HL-60/S4 treated with retinoic acid at 250 ng/mL for 4 days and 3 days (cell line): ENCODE data around the gene RRP36.

ENCODE experiments used
- in situ Hi-C: fragments of 300-500 bp; cut with MboI; formaldehyde crosslinking; loops from 2 replicates; pipeline ENCODE4 v1.7.0; 2022; ENCODE audit warnings: low sequenced_read_pairs

The RRP36 gene

DNA sequence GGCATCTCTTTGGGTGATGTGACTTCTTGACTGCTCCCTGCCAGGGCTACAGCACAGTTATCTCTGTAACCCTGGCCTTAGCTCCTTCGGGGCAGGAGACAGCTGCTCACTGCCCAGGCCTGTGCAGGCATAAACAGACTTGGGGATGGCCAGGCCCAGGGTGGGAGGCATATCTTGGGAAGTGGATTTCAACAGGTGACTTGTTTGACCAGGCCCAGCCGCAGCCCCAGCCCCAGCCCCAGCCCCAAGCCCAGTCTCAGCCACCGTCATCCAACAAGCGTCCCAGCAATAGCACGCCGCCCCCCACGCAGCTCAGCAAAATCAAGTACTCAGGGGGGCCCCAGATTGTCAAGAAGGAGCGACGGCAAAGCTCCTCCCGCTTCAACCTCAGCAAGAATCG, 15.2 kb upstream of the RRP36 start:
- in situ Hi-C loops, result no loop called here

DNA sequence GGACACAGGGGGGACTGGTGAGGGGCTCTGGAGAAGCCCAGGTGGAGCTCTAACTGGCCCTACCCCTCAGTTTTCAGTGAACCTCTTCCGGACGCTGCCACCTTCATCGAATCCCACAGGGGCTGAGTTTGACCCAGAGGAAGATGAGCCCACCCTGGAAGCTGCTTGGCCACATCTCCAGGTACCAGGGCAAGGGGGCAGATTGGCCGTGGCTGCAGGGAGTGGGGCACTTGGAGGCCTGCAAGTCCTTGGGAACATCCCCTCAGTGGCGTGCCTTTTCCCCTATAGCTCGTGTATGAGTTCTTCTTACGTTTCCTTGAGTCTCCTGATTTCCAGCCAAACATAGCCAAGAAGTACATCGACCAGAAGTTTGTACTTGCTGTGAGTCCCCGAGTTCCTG, 14.3 kb upstream of the RRP36 start:
- in situ Hi-C loops, result no loop called here

DNA sequence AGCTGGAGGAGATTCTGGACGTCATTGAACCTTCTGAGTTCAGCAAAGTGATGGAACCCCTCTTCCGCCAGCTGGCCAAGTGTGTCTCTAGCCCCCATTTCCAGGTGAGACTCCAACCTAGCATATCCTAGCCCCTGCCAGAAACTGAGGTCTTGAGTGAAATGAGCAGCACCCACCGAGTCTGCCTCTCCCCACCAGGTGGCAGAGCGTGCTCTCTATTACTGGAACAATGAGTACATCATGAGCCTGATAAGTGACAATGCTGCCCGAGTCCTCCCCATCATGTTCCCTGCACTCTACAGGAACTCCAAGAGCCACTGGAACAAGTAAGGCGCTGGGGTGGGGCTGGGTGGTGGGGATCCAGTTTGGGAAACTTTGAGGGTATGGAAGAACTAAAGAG, 12.3 kb upstream of the RRP36 start:
- in situ Hi-C loops, result no loop called here

DNA sequence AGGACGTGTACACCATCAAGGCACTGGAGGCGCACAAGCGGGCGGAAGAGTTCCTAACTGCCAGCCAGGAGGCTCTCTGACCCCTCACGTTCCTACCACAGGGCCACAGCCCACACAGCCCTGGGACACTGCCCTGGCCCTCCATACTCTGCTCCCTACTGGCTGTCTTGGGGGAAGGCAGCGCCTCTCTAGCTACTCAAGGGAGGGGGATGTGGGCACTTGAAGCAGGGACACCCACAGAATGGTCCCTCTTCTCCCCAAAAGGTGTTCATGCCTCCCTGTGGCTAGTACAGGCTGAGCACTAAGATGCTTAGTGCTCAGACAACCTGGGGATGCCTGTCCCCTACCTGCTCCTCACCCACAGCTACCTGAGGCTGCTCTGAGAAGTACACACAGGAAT, 10.2 kb upstream of the RRP36 start:
- in situ Hi-C loops, result no loop called here

DNA sequence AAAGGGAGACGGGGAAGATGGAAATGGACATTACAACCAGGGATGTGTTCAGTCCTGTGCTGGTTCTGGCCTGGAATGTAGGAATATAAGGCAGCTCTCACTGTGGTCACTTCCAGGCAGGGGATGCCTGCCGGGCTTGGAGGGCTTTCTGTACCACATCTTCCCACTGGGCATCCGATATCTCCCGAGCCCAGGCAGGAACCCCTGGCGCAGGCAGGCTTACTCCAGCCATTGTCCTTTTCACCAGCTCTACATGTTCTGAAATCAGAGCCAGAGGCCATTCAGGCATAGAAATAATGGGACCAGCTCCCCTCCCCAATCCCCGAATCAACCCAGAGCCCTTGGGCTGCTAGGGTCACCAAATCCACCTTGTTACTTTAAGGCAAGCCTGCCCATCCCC, 9.1 kb upstream of the RRP36 start:
- in situ Hi-C loops, result no loop called here

DNA sequence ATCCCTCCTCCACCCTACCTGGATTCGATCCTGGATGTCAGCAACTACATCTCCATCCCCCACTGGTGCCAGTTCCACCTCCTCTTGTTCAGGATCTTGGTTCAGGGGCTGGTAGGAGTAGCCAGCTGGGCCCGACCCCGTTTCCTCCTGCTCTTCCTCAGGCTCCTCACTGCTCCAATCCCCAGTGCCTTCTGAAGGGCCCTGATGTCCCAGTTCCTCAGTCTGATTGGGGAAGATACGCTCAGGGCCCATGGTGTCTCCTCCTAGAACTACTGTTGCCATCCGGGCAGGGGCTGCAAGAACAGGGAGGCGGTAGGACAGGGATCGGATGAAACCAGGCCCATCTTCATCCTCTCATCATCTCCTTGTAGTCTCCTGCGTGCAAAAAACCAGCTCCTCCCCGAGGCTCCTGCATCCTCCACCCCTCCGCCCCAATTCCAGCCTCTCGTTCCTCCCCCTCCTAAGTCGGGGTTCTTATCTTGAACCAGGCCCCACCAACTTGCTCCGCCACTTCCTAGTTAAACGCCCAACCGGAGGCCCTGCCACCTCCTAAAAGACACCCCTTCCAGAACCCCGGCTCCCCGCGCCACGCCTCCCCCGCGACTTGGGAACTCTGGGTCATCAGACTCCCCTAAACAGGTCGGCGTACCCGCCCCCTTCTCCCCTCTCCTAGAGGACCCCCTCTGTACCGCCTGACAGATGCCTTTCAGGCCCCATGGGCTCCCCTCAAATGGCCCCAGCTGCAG, 8.2 kb upstream of the RRP36 start:
- in situ Hi-C loops, result no loop called here

DNA sequence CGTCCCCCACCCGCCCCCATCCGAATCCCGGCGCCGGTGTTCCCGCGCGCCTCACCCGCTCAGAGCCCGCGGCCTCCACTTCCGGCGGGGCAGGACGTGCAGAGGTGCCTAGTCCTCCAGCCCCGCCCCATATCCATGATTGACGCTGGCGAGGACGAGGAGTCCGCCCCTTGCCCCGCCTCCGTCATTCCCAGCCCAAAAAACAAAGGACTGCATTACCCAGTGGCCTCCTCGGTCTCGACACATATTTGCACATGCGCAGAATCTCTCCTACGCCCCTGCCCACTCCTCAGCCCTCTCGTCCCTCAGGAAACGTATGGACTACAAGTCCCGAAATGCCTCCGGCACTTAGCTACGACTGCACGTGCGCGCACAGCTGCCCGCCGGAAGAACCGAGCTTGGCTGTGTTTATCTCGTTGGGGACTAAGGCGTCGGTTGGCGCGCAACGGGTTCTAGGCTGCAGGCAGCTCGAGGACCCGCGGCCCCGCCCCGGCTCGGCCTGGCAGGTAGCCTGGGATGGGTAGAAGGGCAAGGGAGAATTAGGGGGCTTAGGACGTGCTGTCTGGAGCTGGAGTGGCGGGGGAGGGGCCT, 7.5 kb upstream of the RRP36 start, which contains the start of the genes KLHDC3 and MEA1:
TSS of gene KLHDC3 (plus strand) at position 407 of the 591 bp plus-strand sequence. CDS start 2,944 bp downstream, outside the sequence.
TSS of gene MEA1 (minus strand) at position 104 of the 591 bp plus-strand sequence. CDS start 133 bp downstream, outside the sequence.
- in situ Hi-C loops, result no loop called here

DNA sequence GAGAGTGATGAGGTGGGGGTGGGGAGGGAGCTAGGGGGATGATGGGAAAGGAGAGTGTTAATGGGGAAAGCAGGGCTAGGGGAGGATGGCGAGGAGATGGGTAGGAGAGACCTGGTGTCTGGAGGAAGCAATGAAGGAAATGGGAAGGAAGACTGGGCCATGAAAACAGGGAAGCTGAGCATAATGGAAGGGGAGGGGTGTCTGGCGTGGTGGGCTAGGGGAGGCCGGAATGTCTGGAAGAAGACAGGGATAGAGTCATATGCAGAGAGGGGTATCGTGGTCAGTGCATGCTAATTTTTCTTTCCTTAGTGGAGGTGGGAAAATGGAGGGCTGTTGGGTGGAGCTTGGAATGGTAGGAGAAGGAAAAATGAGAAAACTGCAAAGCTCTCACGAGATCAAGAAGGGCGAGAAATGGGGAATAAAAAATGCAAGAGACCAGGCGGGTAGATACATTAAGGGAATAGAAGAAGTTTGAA, 7.0 kb upstream of the RRP36 start:
- in situ Hi-C loops, result no loop called here

DNA sequence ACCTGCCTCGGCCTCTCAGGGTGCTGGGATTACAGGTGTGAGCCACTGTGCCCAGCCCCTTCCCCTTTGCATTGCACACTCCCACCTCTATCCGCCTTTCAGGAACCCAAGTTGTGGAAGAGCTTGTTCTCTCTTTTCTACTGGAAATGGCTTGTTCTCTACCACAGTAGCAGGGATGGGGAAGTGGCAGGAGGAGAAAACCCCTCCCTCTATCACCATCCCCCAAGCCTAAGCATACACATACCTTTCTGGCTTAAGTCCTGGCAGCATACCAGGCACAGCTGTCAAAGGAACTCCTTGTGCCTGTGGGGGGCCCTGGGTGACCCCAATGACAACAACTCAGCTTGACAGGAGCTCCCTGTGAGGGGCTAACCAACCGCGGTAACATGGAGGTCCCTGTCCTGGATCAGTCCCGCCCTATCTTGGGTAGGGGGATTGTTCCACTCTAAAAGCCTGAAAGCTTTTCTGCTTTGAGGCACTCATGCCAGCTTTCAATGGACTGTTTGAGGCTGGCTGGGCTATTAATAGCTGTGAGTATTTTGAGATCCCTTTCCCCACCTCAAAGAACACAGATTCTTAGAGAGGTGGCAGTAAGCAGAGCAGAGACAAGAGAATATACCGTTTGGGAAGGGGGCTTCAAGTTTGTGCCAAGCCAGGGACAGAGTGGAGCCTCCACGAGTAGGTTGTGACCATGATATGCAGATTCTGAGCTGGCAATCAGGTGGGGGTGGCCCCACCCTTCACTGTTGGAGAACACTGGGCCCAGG, 5.1 kb upstream of the RRP36 start:
- in situ Hi-C loops, result no loop called here

DNA sequence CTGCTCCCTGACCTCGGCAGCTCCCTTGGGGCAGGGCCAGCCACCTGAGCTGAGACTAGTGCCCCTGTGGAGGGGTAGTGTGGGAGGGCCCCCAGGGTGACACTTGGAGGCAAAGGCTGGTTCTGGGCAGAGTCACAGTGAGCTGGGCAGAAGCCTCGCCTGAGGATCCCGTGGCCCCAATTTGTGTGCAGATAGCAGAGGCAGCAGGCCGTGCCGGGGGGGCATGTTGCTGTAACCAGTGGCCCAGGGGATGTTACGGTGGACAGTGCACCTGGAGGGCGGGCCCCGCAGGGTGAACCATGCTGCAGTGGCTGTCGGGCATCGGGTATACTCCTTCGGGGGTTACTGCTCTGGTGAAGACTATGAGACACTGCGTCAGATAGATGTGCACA, 4.5 kb upstream of the RRP36 start:
- in situ Hi-C loops, result no loop called here

DNA sequence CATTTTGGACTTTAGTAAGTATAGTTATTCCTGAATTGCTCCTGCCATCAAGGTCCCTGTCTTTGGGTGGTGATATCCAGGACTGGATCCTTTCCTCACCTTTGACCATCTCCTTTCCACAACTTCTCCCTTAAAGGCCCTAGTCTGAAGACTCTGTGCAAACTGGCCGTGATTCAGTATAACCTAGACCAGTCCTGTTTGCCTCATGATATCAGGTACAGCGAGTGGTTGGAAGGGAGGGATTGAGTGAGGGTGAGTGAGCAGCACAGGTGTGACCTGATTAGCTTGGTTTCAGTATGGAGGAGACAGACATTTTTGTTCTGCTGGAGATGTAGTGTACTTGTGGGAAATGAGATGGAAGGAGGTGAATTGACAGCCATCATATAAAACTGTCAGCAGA, 2.3 kb upstream of the RRP36 start:
- in situ Hi-C loops, result no loop called here

DNA sequence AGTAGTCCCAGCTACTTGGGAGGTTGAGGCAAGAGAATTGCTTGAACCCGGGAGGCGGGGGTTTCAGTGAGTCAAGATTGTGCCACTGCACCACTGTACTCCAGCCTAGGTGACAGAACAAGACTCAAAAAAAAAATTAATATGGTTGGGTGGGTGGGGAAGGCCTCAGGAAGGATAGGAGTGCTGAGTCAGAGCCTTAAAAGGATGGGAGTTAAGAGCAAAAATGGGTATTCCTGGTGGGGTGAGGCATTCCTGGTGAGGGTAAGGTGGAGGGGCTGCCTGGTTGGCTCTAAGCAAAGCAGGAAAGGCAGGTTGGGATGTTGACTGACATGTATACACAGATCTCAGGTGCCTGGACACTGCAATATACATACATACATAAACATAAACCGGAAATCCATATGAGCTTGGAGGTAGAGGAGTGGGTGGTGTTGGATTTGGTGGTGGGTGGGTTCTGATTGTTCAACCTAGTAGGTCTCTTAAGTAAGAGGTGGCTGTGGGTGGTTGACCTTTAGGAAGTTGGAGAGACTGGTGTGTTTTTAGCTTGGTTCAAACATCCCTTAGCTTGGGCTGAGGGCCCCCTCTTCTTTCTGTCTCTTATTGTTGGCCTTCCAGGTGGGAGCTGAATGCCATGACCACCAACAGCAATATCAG, 1.2 kb upstream of the RRP36 start:
- in situ Hi-C loops, result no loop called here

DNA sequence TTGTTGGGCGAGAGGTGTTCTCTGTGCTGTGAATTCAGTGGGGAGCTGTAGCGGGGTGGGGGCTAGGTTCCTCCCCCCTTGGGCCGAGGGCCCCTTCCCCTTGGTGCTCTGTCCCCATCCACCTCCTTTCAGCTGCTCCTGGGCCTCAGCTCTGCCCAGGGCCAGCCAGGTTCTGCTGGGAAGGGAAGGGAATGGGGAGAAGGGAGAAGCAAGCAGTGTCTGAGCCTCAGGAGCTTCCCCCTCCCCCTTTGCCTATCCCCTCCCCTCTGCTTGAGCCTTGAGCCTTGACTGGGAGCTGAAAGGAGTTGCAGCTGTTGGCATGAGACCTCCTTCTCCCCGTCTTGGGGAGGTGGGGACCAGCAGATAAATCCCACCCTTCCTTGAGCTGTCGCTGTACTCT, 576 bp upstream of the RRP36 start:
- in situ Hi-C loops, result no loop called here

DNA sequence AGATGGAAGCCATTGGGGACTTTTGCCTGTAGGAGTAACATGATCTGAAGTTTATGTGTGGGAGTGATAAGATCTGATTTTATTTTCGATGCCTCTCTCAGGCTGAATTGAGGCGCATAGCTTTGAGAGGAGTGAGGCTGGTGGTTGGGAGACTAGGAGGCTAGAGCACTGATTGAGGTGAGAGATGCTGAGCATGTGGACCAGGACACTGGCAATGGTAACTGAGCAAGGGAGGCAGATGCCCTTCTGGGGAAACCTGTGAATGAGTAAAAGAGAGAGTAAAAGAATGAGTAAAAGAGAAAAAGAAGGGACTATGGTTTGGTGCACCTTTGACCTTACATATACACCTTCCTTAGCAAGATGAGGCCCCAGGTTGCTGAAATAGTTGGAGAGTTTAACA, 3.0 kb downstream of the RRP36 start:
- in situ Hi-C loops, result no loop called here

DNA sequence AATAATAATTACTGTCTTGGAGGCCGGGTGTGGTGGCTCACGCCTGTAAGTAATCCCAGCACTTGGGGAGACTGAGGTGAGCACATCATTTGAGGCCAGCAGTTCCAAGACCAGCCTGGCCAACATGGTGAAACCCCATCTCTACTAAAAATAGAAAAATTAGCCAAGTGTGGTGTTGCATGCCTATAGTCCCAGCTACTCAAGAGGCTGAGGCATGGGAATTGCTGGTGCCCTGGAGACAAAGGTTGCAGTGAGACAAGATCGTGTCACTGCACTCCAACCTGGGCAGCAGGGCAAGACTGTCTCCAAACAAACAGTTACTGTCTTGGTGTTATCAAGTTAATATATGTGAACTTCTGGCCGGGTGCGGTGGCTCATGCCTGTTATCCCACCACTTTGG, 4.9 kb downstream of the RRP36 start:
- in situ Hi-C loops, result no loop called here

DNA sequence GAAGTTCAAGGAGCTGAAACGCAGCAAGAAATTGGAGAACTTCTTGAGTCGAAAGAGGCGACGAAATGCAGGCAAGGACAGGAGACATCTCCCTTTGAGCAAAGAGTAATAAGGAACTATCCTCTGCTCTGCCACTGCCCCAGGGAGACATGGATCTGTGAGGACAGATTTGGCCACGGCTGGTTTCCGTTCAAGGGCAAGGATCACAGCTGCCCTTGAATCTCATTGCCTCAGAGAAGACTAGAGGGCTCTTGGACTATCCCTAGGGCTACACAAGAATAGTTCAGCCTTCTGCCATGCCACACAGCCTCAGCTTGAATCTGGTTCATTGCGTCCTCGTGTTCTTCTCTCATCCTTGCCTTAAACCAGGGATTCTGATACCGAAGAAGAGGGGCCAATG, 7.7 kb downstream of the RRP36 start:
- in situ Hi-C loops, result no loop called here

DNA sequence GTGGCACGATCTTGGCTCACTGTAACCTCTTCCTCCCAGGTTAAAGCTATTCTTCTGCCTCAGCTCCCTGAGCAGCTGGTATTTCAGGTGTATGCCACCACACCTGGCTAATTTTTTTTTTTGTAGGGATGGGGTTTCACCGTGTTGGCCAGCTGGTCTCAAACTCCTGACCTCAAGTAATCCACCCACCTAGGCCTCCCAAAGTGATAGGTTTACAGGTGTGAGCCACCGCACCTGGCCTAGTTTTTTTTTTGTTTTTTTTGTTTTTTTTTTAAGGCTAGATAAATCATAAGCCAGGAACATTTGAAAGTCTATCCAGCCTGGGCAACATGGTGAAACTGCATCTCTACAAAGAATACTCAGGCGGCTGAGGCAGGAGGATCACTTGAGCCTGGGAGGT, 10.9 kb downstream of the RRP36 start:
- in situ Hi-C loops, result no loop called here

DNA sequence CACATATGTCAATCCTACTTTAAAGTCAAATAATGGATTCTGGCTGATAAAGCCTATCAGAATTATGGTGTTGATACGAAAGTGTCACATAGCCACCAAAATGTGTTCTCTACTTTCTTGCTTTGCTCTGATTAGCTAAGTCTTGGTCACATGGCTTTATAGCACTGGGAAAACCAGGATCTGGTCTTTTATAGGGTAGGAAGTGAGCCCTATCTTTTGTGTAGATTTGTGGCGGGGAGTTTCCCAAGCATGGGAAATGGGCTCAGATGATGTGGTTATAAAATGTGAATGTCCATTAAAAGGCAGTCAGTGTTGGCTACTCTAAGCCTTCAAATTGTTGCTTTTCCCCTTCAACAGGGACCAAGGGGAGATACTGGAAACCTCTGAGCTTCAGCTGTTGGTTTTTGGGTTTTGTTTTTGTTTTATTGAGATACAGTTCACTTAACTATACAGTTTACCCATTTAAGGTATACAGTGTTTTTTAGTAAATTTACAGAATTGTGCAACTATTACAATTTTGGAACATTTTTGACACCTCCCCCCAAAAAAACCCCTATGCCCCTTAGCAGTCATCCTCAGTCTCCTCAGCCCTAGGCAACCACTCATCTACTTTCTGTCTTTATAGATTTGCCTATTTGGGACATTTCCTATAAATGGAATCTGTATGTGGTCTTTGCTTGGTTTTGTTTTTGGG, 12.2 kb downstream of the RRP36 start:
- in situ Hi-C loops, result no loop called here

DNA sequence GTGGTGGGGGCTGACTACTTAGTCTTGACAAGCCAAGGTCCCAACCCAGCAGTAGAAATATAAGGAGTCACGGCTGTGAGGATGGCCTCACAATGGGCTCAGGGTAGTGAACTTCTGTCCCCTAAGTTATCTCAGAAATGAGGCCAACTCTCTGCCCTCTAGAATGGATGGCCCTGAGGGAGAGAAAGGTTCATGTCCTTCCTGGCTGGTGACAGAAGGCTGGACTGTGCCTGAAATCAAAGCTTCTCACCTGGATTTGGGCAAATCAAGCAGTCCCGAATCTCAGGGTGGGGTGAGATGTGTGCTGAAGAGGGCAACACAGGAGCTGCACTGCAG, 12.7 kb downstream of the RRP36 start:
- in situ Hi-C loops, result no loop called here

DNA sequence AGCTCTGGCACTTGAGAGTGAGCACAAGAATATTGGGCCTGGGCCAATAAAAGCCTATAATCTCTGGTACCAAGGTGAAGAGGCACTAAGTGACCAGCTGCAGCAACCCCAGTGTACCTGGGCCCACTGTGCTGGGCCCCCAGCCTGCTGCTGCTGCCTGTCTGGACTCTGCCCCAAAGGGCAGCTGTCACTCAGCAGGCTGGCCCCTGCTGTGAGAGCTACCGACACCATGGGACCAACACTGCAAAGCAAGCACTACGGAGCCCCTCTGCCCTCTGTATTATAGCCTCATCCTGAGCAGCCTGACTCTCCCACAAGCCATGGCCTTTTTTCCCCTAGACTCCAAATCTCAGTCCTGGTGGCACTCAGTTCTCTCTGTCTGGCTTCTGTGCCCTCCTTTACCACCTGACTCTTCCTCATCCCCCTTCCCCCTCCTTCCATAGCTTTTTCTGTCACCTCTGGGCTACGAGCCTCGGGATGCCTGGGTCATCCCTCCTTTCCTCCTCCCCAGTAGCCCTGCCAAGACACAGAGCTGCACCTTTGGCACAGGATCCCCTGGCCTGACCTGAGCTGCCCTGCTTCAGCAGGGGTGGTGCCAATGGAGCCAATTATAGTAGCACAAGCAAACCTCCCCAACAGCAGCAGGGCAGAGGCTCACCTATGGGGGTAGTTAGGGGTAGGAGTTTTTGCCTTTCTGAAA, 14.2 kb downstream of the RRP36 start:
- in situ Hi-C loops, result no loop called here
